Placental epithelial cell (primary cell): ENCODE measurements around the gene ZNF467. TPM values are rescaled to one million over a fixed set of nuclear protein-coding genes. Genes with fewer than 3 reads are reported as not detected.

Source experiments
- total RNA-seq: library from RNA; depleted of rRNA; stranded (reverse); fragments of >200 nt; gene quantifications from 2 replicates; pipeline ENCODE4 v1.2.3, GENCODE V29; 2012

ZNF467 gene, protein sequence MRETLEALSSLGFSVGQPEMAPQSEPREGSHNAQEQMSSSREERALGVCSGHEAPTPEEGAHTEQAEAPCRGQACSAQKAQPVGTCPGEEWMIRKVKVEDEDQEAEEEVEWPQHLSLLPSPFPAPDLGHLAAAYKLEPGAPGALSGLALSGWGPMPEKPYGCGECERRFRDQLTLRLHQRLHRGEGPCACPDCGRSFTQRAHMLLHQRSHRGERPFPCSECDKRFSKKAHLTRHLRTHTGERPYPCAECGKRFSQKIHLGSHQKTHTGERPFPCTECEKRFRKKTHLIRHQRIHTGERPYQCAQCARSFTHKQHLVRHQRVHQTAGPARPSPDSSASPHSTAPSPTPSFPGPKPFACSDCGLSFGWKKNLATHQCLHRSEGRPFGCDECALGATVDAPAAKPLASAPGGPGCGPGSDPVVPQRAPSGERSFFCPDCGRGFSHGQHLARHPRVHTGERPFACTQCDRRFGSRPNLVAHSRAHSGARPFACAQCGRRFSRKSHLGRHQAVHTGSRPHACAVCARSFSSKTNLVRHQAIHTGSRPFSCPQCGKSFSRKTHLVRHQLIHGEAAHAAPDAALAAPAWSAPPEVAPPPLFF
- 0.22 and 3.1 TPM in 2 replicates for total RNA-seq

DNA sequence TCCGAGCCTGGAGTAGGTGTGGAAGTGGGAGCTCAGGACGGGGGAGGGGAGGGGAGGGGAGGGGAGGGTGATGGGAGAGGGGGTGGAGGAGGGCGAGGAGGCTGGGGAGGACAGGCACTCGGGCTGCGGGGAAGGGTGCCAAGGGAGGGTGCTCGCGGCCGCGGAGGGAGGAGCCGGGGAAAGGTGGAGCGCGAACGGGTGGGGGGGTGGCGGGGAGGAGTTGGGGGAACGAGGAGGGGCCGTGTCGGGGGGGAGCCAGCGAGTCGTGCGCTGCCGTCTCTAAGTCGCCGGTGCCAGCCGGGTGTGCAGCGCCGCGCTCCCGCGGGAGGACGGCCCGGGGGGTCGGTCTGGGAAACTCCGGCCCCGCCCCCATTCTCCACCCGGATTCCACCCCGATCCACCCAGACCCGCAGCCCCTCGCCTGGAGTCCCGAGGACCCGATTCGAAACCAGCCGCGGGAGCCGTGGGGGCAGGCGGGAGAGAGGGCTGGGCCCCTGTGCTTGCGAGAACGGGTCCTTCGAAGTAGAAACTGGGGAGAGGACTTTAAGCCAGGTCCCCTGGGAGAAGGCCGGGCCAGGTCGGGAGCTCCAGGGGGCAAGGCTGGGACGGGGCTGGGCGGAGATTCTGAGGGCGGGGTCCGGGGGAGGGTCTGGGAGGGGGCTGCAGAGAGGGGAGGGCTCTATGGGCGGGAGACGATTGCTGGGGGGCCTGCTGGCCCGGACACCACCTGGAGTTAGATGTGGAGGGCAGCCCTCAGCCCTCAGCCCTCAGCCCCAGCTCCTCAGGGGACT is at the start of gene ZNF467:
Gene ZNF467, minus strand, starts transcription at position 143 of the 791 bp plus-strand sequence. CDS start 2,556 bp downstream, outside the sequence.

Other genes with a start within 250 kb of the ZNF467 start
- 10.0 and 17.7 TPM in 2 replicates for gene ZNF862, start 64.8 kb upstream of the ZNF467 start, total RNA-seq
- gene ATP6V0E2, start 100.4 kb upstream of the ZNF467 start, total RNA-seq: 7.5 and 7.9 TPM in 2 replicates